BE2C (cell line): ENCODE results near the gene CIB2.
A peak's percentile ranks its signal among the peaks of the same experiment; 100 is the strongest.

Experiments used
- DNase-seq: peaks from one replicate; pipeline ENCODE4 v3.0.0-alpha.2; 2020
- H3K27me3 ChIP-seq: fragments of 250-450 bp; sonication (Bioruptor Pico); 2 replicates; pipeline ENCODE4 v1.5.1; 2020; ENCODE audit warnings: mild to moderate bottlenecking
- H3K36me3 ChIP-seq: fragments of 250-450 bp; sonication (Bioruptor Pico); 2 replicates; pipeline ENCODE4 v1.5.1; 2020; ENCODE audit warnings: mild to moderate bottlenecking
- H3K4me1 ChIP-seq: fragments of 250-450 bp; sonication (Bioruptor Pico); 2 replicates; pipeline ENCODE4 v1.5.1; 2020
- H3K4me3 ChIP-seq: 2 replicates; pipeline ENCODE4 v1.5.1; 2011; ENCODE audit warnings: low read depth, low read length
- H3K9me3 ChIP-seq: fragments of 250-450 bp; sonication (Bioruptor Pico); 2 replicates; pipeline ENCODE4 v1.5.1; 2020
- TF ChIP-seq, protein P1 (sequence below): IDR thresholded peaks from 2 replicates; pipeline ENCODE4 v1.5.1; 2012; ENCODE audit warnings: mild to moderate bottlenecking, low read depth, low read length

The CIB2 gene

GRCh38 chr15:78142332-78142731 is 11.1 kb upstream of the CIB2 start:
- Histone ChIP-seq H3K4me1 (no peaks in the 10 kb centered on the region; the same call in 1 of the 2 replicates), H3K36me3 (no peaks in the 10 kb centered on the region), H3K4me3 (no peak overlapping the region), H3K9me3 (no peaks in the 10 kb centered on the region), H3K27me3 (no peaks in the 10 kb centered on the region)
- TF ChIP-seq, protein P1, sequence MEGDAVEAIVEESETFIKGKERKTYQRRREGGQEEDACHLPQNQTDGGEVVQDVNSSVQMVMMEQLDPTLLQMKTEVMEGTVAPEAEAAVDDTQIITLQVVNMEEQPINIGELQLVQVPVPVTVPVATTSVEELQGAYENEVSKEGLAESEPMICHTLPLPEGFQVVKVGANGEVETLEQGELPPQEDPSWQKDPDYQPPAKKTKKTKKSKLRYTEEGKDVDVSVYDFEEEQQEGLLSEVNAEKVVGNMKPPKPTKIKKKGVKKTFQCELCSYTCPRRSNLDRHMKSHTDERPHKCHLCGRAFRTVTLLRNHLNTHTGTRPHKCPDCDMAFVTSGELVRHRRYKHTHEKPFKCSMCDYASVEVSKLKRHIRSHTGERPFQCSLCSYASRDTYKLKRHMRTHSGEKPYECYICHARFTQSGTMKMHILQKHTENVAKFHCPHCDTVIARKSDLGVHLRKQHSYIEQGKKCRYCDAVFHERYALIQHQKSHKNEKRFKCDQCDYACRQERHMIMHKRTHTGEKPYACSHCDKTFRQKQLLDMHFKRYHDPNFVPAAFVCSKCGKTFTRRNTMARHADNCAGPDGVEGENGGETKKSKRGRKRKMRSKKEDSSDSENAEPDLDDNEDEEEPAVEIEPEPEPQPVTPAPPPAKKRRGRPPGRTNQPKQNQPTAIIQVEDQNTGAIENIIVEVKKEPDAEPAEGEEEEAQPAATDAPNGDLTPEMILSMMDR = no peak
- DNase-seq = no peak

GRCh38 chr15:78140292-78140691 is 9.0 kb upstream of the CIB2 start:
- Histone ChIP-seq H3K4me1 (no peaks in the 10 kb centered on the region; the same call in 1 of the 2 replicates), H3K36me3 (no peaks in the 10 kb centered on the region), H3K4me3 (no peak overlapping the region), H3K9me3 (no peaks in the 10 kb centered on the region), H3K27me3 (no peaks in the 10 kb centered on the region)
- TF ChIP-seq, protein P1 = no peak
- DNase-seq = no peak

GRCh38 chr15:78139578-78139977 is 8.3 kb upstream of the CIB2 start:
- H3K9me3 ChIP-seq = no peaks in the 10 kb centered on the region
- H3K36me3 ChIP-seq = no peaks in the 10 kb centered on the region
- DNase-seq = no peak
- H3K4me1 ChIP-seq = no peaks in the 10 kb centered on the region; the same call in 1 of the 2 replicates
- TF ChIP-seq, protein P1 = no peak
- no peaks in the 10 kb centered on the region for H3K27me3 ChIP-seq
- H3K4me3 ChIP-seq = no peak overlapping the region

DNA sequence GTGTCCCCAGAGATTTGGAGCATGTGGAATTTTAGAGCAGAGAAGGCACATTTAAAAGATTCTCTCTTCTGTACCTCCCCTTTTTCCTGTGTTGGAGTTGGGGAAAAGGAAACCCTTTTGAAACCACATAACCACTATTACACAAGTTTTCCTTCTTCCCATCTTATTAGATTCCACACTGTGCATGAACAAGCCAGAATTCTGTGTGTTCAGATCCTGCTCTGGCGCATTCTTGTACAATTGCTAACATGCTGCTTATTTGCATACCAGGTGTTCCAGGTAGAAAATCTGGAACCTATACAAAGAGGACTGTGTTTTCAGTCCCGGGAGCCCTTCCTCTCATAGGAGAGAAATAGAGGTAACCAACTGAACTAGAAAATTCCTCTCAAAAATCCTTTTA is 2.6 kb upstream of the CIB2 start:
- Histone ChIP-seq H3K27me3 (no peaks in the 10 kb centered on the region), H3K36me3 (no peaks in the 10 kb centered on the region), H3K4me1 (no peaks in the 10 kb centered on the region), H3K9me3 (no peaks in the 10 kb centered on the region), H3K4me3 (no peak overlapping the region)
- TF ChIP-seq, protein P1 = no peak
- no peak for DNase-seq

GRCh38 chr15:78130466-78131294 is 565 bp downstream of the CIB2 start:
- Histone ChIP-seq H3K4me3 (peak overlapping the region; percentile 12), H3K9me3 (no peaks in the 10 kb centered on the region), H3K27me3 (no peaks in the 10 kb centered on the region), H3K4me1 (no peaks in the 10 kb centered on the region), H3K36me3 (no peaks in the 10 kb centered on the region)
- TF ChIP-seq, protein P1 = no peak
- DNase-seq = no peak

DNA sequence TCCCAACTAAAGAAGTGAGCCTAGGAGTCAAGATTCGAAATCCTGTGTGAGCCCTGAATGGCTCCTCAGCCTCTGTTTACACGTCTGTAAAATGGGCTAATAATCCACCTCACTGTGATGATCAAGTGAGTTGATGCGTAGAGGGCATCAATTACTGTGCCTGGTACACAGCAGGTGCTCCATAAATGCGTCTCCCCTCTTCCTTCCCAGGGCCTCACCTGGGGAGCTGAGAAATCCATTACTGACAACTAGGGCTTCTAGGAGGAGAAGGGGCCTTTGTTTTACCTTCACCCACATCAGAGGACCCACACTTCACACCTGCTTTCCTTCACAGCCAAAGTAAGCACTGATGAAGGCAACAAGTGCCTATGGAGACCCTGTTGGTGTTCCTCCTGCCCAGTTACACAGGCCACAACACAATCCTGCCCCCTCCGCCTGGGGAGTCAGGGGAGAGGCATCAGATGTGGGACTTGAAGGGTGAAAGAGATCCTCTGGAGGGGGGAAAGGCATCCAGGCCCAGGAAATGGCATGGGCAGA is 1.4 kb downstream of the CIB2 start:
- TF ChIP-seq, protein P1 = no peak
- no peak for DNase-seq

More for the DNA sequence above, 1.4 kb downstream of the CIB2 start:
- H3K9me3 ChIP-seq = no peaks in the 10 kb centered on the region
- H3K36me3 ChIP-seq = no peaks in the 10 kb centered on the region
- no peaks in the 10 kb centered on the region for H3K27me3 ChIP-seq
- H3K4me1 ChIP-seq = no peaks in the 10 kb centered on the region
- no peak overlapping the region for H3K4me3 ChIP-seq
